DMS53 (cell line): ENCODE data around the gene AAGAB.
"Not testable (repeated sequence)": the region's sequence is repeated elsewhere in the genome, so short reads cannot be mapped to it uniquely, and the experiment has no call there.

Experiments
- DNase-seq: peaks from one replicate; lab custom pipeline; 2025; lab: John Stamatoyannopoulos, UW

The AAGAB gene

GRCh38 chr15:67253101-67253500 is 1.4 kb downstream of the AAGAB start:
- DNase-seq, result no peak

DNA sequence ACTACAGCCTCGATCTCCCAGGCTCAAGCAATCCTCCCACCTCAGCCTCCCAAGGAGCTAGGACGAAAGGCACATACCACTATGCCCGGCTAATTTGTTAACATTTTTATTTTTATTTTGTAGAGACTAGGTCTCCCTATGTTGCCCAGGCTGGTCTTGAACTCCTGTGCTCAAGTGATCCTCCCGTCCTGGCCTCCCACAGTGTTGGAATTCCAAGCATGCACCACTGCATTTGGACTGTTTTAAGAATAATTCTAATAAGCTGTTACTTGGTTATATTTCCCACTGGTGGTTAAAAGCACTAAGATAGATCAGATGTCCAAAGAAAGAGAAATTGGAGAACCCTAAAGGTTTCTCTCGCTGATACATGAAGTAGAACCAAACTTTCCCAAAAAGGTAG is 3.1 kb downstream of the AAGAB start:
- DNase-seq, result no peak

DNA sequence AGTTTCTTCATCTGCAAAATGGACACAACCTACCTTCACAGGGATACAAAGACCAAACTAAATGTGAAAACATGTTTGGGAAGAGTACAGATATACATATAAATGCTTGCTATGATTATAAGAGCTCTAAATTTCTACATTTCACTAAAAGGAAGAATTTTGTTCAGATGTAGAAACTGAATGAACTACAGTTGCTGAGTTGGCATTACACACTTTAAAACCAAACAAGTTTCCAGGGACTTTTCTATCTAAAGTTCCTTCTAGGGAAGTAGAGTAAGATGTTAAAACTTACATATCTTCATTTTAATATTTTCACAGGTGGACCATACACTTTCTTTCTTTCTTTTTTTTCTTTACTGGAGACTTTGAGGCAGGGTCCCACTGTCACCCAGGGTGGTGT is 4.6 kb downstream of the AAGAB start:
- DNase-seq, result no peak

DNA sequence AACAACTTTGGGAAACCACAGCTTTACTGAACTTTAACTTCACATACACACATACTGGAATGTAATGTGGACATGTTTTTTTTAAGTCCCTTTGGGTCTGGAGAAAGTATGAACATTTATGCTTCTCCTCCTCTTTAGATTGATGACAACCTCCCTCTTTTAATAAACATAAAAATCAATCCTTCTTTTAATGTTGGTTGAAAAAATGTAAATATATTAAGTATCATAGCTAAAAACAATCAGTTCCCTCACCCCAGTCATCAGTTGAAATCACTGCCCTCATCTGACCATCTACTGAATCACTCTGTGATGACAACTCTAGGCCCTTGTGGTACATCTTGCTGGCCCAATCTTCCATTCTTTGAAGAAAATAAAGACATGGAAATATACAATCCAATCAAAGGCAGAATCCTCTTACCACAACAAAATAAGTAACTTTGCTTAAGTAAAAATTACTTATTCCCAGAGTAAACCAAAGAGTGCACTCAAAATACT is 6.4 kb downstream of the AAGAB start:
- no peak for DNase-seq

DNA sequence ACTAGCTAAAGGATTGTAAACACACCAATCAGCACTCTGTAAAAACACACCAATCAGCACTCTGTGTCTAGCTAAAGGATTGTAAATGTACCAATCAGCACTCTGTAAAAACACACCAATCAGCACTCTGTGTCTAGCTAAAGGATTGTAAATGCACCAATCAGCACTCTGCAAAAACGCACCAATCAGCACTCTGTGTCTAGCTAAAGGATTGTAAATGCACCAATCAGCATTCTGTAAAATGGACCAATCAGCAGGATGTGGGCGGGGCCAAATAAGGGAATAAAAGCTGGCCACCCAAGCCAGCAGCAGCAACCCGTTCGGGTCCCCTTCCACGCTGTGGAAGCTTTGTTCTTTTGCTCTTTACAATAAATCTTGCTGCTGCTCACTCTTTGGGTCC is 7.9 kb downstream of the AAGAB start:
- not testable (repeated sequence) for DNase-seq

DNA sequence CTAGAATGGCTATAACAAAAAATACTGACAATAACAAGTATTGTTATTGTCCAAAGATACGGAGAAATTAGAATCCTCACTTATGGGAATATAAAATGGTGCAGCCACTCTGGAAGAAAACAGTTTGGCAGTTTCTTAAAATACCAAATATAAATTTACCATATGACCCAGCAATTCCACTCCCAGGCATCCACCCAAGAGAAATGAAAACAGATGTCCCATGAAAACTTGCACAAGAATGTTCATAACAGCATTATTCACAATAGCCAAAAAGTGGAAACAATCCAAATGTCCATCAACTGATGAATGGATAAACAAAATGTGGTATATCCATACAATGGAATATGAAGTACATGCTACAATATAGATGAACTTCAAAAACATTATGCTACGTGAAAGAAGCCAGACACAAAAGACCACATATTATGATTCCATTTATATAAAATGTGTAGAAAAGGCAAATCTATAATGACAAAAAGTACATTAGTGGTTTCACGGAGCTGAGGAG is 9.4 kb downstream of the AAGAB start:
- DNase-seq, result no peak

DNA sequence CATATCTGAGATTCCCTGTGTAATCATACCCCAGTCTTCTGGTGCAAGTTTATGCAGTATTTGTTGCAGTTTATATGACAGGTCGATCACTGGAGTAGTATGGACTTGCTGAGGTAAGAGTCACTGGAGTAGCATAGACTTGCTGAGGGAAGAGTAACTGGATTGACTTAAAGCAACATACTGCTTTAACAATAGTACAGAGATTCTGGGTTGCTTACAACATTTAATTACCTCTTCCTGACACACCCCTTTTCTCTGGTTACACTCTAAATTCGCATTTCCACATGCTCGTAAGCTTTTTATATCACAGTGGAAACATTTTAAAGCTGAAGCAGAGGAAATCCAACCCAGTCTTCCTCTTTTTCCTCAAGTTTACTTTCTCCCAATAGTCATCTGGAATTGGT is 11.8 kb downstream of the AAGAB start:
- DNase-seq, result no peak

- DNase-seq, result no peak
Observed at GRCh38 chr15:67241132-67241855, 13.2 kb downstream of the AAGAB start.

- peak; percentile 57 for DNase-seq
Observed at GRCh38 chr15:67240235-67241131, 14.0 kb downstream of the AAGAB start.

- no peak for DNase-seq
Observed at GRCh38 chr15:67232591-67232990, 21.9 kb downstream of the AAGAB start.

- no peak for DNase-seq
Observed at GRCh38 chr15:67230504-67230903, 24.0 kb downstream of the AAGAB start.

- no peak for DNase-seq
Observed at GRCh38 chr15:67228286-67228685, 26.2 kb downstream of the AAGAB start.

GRCh38 chr15:67227846-67228245 is 26.6 kb downstream of the AAGAB start:
- no peak for DNase-seq

GRCh38 chr15:67227431-67227830 is 27.0 kb downstream of the AAGAB start:
- DNase-seq, result no peak

DNA sequence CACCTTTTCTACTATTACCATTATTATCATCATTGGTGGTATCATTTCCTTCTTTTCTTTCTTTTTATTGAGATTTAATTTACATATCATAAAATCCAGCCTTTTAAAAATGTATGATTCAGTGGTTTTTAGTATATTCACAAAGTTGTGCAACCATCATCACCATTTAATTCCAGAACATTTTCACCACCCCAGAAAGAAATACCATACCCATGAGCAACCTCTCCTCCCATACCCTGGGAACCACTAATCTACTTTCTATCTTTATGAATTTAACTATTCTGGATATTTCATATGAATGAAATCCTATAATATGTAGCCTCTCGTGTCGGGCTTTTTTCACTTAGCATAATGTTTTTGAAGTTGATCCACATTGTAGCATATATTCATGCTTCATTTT is 29.1 kb downstream of the AAGAB start:
- no peak for DNase-seq

- no peak for DNase-seq
Observed at GRCh38 chr15:67224889-67225288, 29.6 kb downstream of the AAGAB start.

- no peak for DNase-seq
Observed at GRCh38 chr15:67219288-67219687, 35.2 kb downstream of the AAGAB start.

DNA sequence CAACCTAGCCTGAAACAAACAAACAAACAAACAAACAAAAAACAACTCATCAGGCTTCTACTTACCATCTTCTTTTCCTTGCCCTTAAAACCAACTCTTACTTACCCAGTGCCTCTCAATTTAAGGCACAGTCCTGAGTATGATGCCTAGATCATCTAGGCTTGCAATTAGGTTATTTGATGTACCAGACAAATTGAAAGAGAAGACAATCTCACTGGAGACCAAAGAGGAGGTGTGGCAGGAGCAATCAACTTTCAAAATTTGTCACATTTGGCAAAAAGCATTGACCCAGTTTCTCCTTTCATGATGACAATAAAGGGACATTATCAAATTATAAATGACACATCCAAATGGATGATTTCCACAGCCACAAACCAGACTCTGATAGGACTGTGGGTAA is 36.0 kb downstream of the AAGAB start:
- DNase-seq, result no peak

DNA sequence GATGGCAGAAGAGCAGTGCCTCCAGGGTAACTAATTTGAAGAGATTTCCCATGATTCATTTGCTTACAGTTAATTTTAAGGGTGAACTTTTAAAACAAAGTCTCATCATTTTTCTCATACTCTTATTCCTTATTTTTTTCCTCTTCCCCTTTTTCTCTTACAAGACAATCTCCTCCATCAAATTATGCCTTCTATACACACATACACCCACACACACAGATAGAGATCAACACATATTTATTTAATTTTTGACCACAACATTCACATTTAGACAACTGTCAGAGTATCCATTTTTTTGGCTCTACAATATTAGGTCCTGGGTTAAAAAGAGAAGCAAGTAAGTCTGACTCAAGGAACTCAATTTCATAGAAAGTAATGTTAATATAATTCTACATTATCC is 37.6 kb downstream of the AAGAB start:
- DNase-seq, result no peak

DNA sequence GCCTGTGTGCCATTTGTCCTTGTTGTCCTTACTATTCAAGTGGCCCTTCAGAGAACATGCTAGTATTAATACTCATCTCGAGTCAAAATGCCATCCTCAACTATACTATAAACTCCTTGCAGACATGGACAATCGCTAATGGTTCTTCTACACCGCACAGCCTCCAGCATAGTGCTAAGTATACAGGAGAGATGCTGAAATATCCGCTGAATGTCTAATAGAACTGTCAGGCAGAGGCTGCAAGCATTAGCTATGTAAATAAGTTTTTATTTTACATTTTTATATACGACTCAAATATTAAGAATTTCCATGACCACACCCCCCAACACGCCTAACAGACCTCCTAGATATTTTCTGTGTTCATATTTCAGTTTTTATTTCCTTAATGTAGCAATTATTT is 39.4 kb downstream of the AAGAB start:
- DNase-seq, result no peak

DNA sequence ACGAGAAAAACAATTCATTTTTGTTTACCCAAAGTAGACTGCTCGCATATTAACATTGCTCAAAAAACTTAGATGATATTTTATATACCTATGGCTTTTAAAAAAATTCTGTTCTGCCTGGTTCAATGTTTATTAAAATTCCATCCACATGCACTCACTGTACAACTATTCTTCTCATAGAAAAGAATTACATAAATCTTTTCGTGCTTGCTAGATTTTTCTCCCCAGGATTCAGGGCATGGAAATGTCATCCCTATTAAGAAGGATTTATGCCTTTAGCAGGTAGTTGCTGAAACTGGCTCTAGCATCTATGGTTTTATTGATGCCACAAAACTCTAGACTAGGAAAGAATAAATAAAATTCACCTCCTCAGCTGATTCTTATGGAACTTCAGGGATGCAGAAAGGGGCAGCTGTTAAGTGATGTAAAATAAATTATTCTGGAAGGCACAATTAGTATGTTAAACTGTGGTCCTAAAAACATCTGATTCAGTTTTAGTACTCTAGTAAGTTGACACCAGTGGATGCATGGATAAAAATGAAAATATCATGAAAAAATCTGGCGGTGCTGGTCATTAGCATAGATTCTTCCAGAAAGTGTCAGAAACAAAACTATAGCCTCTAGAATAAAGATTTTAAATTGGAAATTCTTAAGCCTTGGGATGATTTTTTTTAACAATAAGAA is 41.6 kb downstream of the AAGAB start:
- DNase-seq, result no peak

GRCh38 chr15:67210555-67211168 is 43.8 kb downstream of the AAGAB start:
- no peak for DNase-seq
